NT2/D1 (cell line): ENCODE measurements around the gene CLEC16A.

Experiments used
- SUZ12 ChIP-seq: IDR thresholded peaks from 2 replicates; pipeline ENCODE4 v1.6.1; 2011; ENCODE audit not compliant: insufficient read length, insufficient read depth; ENCODE audit errors: extremely low read depth
- YY1 ChIP-seq: IDR thresholded peaks from 2 replicates; pipeline ENCODE4 v1.6.1; 2011; ENCODE audit not compliant: insufficient read length, insufficient read depth
- ZNF274 ChIP-seq: IDR thresholded peaks from 2 replicates; pipeline ENCODE4 v1.6.1; 2011; ENCODE audit warnings: mild to moderate bottlenecking, low read depth, low read length

- TF ChIP-seq SUZ12 (no peak), ZNF274 (no peak), YY1 (no peak)
These were observed 21.8 kb downstream of the CLEC16A start for GRCh38 chr16:10966129-10966528.
